SU-DHL-6 (cell line): ENCODE results near the gene SYT11.

ENCODE experiments used
- H2AFZ ChIP-seq: fragments of 200-600 bp; sonication (generic); 2 replicates; pipeline ENCODE4 v1.6.1; 2014; ENCODE audit warnings: low read depth, mild to moderate bottlenecking, moderate library complexity, mixed read lengths, antibody characterized with exemption, low read length; ENCODE audit not compliant: severe bottlenecking
- H3F3A ChIP-seq: fragments of 200-600 bp; shearing (Covaris generic); 2 replicates; pipeline ENCODE4 v1.6.0; 2016; ENCODE audit warnings: antibody characterized with exemption, mild to moderate bottlenecking; ENCODE audit not compliant: insufficient read depth
- H3K27ac ChIP-seq: fragments of 200-600 bp; sonication (generic); 2 replicates; pipeline ENCODE4 v1.5.1; 2016; ENCODE audit warnings: low read depth, mild to moderate bottlenecking, low read length, moderate library complexity, mixed read lengths
- H3K27me3 ChIP-seq: fragments of 200-600 bp; sonication (generic), shearing (Covaris generic); 2 replicates; pipeline ENCODE4 v1.6.0; 2014; ENCODE audit warnings: mild to moderate bottlenecking, low read length
- H3K36me3 ChIP-seq: fragments of 200-600 bp; sonication (generic); 2 replicates; pipeline ENCODE4 v1.6.1; 2014; ENCODE audit warnings: mild to moderate bottlenecking, low read length, mixed read lengths
- H3K4me2 ChIP-seq: fragments of 300-600, 200-600 bp; shearing (Covaris generic), sonication (generic); 2 replicates; pipeline ENCODE4 v1.6.0; 2014; ENCODE audit warnings: low read length, low read depth, mild to moderate bottlenecking; ENCODE audit not compliant: poor library complexity, severe bottlenecking
- H3K4me3 ChIP-seq: fragments of 200-600 bp; sonication (generic); 2 replicates; pipeline ENCODE4 v1.5.1; 2014; ENCODE audit warnings: antibody characterized with exemption, low read length, mild to moderate bottlenecking, mixed read lengths; ENCODE audit not compliant: insufficient read depth, poor library complexity, severe bottlenecking
- H3K79me2 ChIP-seq: fragments of 200-600 bp; sonication (generic); 2 replicates; pipeline ENCODE4 v1.6.1; 2014; ENCODE audit warnings: mild to moderate bottlenecking, low read length, moderate library complexity; ENCODE audit not compliant: insufficient read depth
- H3K9ac ChIP-seq: fragments of 200-600 bp; sonication (generic); 2 replicates; pipeline ENCODE4 v1.7.0; 2014; ENCODE audit warnings: mild to moderate bottlenecking, low read length
- H3K9me2 ChIP-seq: fragments of 200-600 bp; sonication (generic); replicated peaks from 2 replicates; pipeline ENCODE4 v1.6.1; 2014; ENCODE audit warnings: low read length; ENCODE audit not compliant: insufficient read depth
- H3K9me3 ChIP-seq: fragments of 200-600 bp; sonication (generic); 2 replicates; pipeline ENCODE4 v1.6.1; 2014; ENCODE audit warnings: low read length, mixed read lengths; ENCODE audit not compliant: insufficient read depth
- H4K20me1 ChIP-seq: fragments of 200-600 bp; sonication (generic); 2 replicates; pipeline ENCODE4 v1.6.1; 2014; ENCODE audit warnings: low read depth, mild to moderate bottlenecking, antibody characterized with exemption, low read length, moderate library complexity, mixed read lengths
- EZH2phosphoT487 ChIP-seq: fragments of 200-600 bp; sonication (generic), shearing (Covaris generic); conservative IDR thresholded peaks from 2 replicates; pipeline ENCODE4 v1.6.1; 2018; ENCODE audit warnings: mild to moderate bottlenecking, antibody characterized with exemption, low read length, moderate library complexity, mixed read lengths
- TF ChIP-seq, protein P1 (sequence below): fragments of 200-600 bp; sonication (generic); IDR thresholded peaks from one replicate; pipeline ENCODE4 v1.5.1; 2017; ENCODE audit warnings: antibody characterized with exemption, mild to moderate bottlenecking, low read length, moderate library complexity; ENCODE audit not compliant: insufficient read depth, poor library complexity, severe bottlenecking

Gene SYT11

DNA sequence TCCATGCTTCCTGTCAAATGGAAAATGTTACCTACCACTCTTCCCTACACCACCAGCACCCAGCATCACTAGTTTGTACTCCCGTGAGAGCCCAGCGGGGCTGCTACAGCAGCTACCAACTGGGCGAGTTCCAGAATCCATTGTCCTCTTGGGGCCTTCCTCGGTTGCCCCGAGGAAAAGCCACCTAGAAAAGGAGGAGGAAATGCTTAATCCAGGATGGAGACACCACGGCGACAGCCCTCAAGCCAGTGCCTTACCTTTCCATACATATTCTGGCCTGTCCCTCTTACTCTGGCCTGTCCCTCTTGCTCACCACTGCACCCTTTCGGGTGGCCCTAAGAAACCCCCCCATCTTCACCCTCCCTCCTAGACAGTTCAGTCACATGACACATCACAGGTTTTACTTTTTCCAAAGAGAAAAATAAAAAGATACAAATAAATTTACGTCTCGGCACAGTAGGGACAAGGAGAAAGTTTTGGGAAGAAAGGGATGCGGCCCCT, 51.3 kb downstream of the SYT11 start:
- Histone ChIP-seq H3K27ac (peak overlapping the region; percentile 62), H2AFZ (peak overlapping the region; percentile 25), H3K27me3 (no peaks in the 10 kb centered on the region), H3K9me3 (no peaks in the 10 kb centered on the region), H4K20me1 (no peaks in the 10 kb centered on the region), H3K79me2 (peaks cover 10% of the 10 kb centered on the region; the same call in 1 of the 2 replicates), H3K36me3 (peaks cover 28% of the 10 kb centered on the region), H3K4me3 (peak overlapping the region; percentile 76), H3K4me2 (peak overlapping the region; percentile 85), H3K9ac (peak overlapping the region; percentile 67), H3K9me2 (no peaks in the 10 kb centered on the region), H3F3A (peaks cover 42% of the 10 kb centered on the region)
- TF ChIP-seq, protein P1, sequence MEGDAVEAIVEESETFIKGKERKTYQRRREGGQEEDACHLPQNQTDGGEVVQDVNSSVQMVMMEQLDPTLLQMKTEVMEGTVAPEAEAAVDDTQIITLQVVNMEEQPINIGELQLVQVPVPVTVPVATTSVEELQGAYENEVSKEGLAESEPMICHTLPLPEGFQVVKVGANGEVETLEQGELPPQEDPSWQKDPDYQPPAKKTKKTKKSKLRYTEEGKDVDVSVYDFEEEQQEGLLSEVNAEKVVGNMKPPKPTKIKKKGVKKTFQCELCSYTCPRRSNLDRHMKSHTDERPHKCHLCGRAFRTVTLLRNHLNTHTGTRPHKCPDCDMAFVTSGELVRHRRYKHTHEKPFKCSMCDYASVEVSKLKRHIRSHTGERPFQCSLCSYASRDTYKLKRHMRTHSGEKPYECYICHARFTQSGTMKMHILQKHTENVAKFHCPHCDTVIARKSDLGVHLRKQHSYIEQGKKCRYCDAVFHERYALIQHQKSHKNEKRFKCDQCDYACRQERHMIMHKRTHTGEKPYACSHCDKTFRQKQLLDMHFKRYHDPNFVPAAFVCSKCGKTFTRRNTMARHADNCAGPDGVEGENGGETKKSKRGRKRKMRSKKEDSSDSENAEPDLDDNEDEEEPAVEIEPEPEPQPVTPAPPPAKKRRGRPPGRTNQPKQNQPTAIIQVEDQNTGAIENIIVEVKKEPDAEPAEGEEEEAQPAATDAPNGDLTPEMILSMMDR: peak; percentile 13
- no peak for TF ChIP-seq EZH2phosphoT487

DNA sequence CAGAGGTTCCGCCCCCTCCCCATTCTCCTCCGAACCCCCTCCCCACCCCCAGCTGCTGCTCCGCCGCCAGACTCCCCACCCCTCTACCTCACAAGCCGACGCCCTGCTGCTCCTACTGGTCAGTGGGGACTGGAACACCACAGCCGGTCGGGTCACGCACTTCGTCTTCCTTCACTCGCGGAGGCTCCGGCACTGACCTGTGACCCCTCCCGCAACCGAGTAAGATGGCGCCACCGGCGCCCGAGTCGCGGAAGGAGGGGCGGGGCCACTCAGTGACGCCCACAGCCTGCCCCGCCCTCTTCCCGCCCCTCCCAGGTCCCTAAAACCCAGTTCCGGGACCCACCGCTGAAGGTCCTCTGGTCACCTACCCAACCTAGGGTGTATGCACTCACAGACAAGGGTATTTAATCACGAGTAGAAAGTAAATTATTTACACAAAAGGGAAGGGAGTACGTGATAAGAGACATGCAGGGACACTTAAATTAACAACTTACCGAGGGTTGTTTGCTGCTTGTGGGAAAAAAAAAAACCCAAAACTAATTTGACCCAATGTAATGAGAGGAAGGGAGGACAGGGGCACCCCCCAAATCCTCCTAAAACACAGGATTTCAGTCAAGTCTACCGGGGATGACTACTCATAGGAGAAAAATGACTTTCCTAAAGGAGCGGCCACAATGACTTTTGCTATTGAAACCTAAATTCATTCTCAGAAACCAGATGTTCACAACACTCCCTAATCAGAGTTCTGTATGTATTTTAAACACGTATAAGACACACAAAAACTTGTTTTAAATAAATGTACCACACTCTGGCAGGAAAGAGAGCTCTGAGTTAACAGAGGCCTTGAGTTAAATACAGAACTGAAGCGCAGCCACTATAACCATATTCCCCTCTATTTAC, 52.0 kb downstream of the SYT11 start, which contains the start of gene RIT1:
RIT1 (minus strand) TSS at position 194 of the 900 bp plus-strand sequence. CDS start 588 bp downstream, outside the sequence.
- peaks cover 49% of the 10 kb centered on the region for H3F3A ChIP-seq
- peaks cover 33% of the 10 kb centered on the region for H3K36me3 ChIP-seq

DNA sequence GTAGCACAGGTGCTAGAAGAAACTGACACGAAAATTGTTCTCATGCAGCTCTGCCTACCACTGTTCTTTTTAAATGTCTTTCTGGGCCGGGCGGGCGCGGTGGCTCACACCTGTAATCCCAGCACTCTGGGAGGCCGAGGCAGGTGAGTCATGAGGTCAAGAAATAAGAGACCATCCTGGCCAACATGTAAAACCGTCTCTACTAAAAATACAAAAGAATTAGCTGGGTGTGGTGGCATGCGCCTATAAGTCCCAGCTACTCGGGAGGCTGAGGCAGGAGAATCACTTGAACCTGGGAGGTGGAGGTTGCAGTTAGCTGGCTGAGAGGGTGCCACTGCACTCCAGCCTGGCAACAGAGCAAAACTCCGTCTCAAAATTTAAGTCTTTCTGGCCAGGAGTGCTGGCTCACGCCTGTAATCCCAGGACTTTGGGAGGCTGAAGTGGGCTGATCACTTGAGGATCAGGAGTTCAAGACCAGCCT, 52.7 kb downstream of the SYT11 start:
- no peaks in the 10 kb centered on the region for H3K9me3 ChIP-seq
- H3K4me2 ChIP-seq: peak overlapping the region; percentile 85
- H4K20me1 ChIP-seq: no peaks in the 10 kb centered on the region
- H3K27me3 ChIP-seq: no peaks in the 10 kb centered on the region
- H3K36me3 ChIP-seq: peaks cover 40% of the 10 kb centered on the region
- no peak overlapping the region for H3K4me3 ChIP-seq
- H2AFZ ChIP-seq: no peak overlapping the region
- H3K27ac ChIP-seq: peak overlapping the region; percentile 62
- peaks cover 10% of the 10 kb centered on the region; the same call in 1 of the 2 replicates for H3K79me2 ChIP-seq
- no peaks in the 10 kb centered on the region for H3K9me2 ChIP-seq
- H3F3A ChIP-seq: peaks cover 56% of the 10 kb centered on the region
- H3K9ac ChIP-seq: no peak overlapping the region
- TF ChIP-seq, protein P1: no peak
- no peak for TF ChIP-seq EZH2phosphoT487

More for the DNA sequence above, 52.0 kb downstream of the SYT11 start, which contains the start of gene RIT1:
- no peaks in the 10 kb centered on the region for H3K9me3 ChIP-seq
- H3K9me2 ChIP-seq: no peaks in the 10 kb centered on the region
- H3K79me2 ChIP-seq: peaks cover 10% of the 10 kb centered on the region; the same call in 1 of the 2 replicates
- peak within 1 kb of the TSS; percentile 25 for H2AFZ ChIP-seq
- no peaks in the 10 kb centered on the region for H4K20me1 ChIP-seq
- H3K4me3 ChIP-seq: peak within 1 kb of the TSS; percentile 76
- peak within 1 kb of the TSS; percentile 67 for H3K9ac ChIP-seq
- peak within 1 kb of the TSS; percentile 85 for H3K4me2 ChIP-seq
- TF ChIP-seq EZH2phosphoT487: no peak
- TF ChIP-seq, protein P1: no peak
- no peaks in the 10 kb centered on the region for H3K27me3 ChIP-seq
- H3K27ac ChIP-seq: peak within 1 kb of the TSS; percentile 62
